Measurements from ENCODE around the gene TAOK3.
"Not testable (repeated sequence)": the region's sequence is repeated elsewhere in the genome, so short reads cannot be mapped to it uniquely, and the experiment has no call there.

TAOK3 gene

GRCh38 chr12:118337194-118337838 is 35.4 kb downstream of the TAOK3 start:
- DNase-seq (ENCODE audit: low spot score): no peak

DNA sequence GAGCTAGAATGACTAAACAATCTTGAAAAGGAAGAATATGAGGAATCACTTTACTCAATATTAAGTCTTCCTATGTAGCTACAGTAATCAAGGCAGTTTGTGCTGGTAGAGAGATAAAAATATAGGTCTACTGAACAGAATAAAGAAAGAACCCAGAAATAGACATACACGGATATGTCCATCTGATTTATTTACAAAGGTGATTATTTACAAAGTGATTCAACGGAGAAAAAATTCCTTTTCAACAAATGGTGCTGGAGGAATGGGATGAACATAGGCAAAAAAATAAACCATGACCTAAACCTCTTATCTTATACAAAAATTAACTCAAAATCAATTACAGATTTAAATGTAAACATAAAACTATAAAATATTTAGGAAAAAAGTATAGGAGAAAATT is 36.6 kb downstream of the TAOK3 start:
- DNase-seq (ENCODE audit: low spot score): no peak

GRCh38 chr12:118334939-118335567 is 37.7 kb downstream of the TAOK3 start:
- no peak for DNase-seq (ENCODE audit: low spot score)

DNA sequence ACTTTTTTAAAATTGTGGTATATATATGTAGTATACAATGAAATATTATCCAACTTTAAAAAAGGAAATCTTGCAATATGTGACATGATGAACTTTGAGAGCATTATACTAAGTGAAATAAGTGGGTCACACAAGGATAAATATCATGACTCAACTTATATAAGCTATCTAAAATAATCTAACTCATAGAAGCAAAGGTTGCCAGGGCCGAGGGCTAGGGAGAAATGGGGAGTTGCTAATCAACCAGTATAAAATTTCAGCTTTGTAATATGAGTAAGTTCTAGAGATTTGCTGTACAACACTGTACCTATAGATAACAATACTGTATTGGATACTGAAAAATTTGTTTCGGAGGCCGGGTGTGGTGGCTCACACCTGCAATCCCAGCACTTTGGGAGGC is 38.5 kb downstream of the TAOK3 start:
- no peak for DNase-seq (ENCODE audit: low spot score)

- DNase-seq (ENCODE audit: low spot score): no peak
These were observed 40.2 kb downstream of the TAOK3 start for GRCh38 chr12:118332511-118332910.

GRCh38 chr12:118330421-118331018 is 42.2 kb downstream of the TAOK3 start:
- no peak for DNase-seq (ENCODE audit: low spot score)

- no peak for DNase-seq (ENCODE audit: low spot score)
These were observed 44.0 kb downstream of the TAOK3 start for GRCh38 chr12:118328486-118329330.

GRCh38 chr12:118327391-118327790 is 45.3 kb downstream of the TAOK3 start:
- DNase-seq (ENCODE audit: low spot score): no peak

DNA sequence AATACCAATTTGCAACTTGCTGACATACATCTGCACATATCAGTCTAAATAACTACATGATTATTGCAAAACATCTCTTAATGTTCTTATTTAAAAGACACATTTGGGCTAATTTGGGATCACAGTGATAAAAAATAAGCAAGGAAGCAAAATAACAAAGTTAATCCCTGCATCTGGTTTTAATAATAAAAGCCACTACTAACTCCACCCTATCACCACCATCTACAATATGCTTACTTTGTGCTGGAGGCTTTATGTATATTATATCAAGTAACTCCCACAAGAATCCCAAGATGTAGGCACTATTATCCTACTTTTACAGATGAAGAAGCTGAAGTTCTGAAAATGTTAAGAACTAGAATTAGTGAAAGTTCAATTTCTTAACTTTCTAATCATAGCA is 45.7 kb downstream of the TAOK3 start:
- DNase-seq (ENCODE audit: low spot score): no peak

DNA sequence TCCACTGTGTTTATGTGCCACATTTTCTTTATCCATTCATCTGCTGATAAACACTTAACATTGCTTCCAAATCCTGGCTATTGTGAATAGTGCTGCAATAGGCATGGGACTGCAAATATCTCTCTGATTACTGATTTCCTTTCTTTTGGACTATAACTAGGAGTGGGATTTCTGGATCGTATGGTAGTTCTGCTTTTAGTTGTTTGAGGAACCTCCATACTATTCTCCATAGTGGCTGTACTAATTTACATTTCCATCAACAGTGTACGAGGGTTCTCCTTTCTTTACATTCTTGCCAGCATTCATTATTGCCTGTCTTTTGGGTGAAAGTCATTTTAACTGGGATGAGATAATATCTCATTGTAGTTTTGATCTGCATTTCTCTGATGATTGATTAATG is 47.6 kb downstream of the TAOK3 start:
- no peak for DNase-seq (ENCODE audit: low spot score)

DNA sequence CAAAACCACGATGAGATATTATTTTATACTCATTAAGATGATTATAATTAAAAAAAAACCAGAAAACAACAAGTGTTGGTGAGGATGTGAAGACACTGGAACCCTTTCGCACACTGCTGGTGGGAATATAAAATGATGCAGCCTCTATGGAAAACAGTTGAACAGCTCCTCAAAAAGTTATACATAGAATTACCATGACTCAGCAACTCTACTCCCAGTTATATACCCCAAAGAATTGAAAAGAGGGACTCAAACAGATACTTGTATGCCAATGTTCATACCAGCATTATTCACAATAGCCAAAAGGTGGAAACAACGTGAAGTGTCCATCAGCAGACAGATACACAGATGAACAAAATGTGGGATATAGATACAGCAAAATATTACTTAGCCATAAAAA is 53.1 kb downstream of the TAOK3 start:
- DNase-seq (ENCODE audit: low spot score): no peak

DNA sequence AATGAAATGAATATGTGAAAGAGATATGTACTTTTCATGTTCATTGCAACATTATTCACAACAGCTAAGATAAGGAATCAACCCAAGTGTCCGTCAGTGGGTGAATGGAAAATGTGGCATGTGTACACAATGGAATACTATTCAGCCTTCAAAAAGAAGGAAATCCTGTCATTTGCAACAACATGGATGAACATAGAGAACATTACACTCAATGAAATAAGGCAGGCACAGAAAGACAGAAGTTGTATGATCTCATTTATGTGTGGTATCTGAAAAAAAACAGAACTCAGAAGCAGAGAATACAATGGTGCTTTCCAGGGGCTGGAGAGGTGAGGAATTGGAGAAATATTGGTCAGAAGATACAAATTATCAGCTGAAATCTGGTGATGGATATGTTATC is 54.0 kb downstream of the TAOK3 start:
- DNase-seq (ENCODE audit: low spot score): no peak

DNA sequence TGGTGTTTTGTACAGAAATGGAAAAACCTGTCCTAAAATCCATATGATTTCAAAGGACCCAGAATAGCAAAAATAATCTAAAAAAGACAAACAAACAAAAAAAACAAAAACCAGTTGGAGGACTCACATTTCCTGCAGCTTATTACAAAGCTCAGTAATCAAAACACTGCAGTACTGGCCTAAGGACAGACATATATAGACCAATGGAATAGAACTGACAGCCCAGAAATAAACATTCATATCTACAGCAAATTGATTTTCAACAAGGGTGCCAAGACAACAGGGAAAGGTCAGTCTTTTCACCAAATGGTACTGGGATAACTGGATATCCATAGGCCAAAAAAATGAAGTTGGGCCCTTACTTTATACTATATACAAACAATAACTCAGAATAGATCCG is 55.0 kb downstream of the TAOK3 start:
- no peak for DNase-seq (ENCODE audit: low spot score)

DNA sequence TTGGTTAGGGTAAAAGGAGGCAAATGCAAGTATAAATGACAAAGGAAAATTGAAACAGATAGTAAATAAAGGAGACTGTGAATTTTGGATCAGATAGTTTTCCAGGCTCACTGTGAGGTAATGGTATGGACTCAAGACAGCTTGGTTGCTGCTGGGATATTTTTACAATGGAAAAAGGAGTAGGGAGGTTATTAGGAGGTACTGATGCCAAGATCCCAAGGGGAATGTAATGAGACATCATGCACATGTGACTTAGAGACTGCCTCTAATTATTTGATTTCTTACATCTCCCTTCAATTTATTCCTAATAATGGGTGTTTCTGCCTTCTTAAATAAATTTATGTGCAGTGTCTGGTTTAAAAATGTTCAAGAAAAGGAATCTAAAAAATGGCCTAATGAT is 56.9 kb downstream of the TAOK3 start:
- DNase-seq (ENCODE audit: low spot score): no peak

GRCh38 chr12:118312578-118312977 is 60.1 kb downstream of the TAOK3 start:
- no peak for DNase-seq (ENCODE audit: low spot score)

DNA sequence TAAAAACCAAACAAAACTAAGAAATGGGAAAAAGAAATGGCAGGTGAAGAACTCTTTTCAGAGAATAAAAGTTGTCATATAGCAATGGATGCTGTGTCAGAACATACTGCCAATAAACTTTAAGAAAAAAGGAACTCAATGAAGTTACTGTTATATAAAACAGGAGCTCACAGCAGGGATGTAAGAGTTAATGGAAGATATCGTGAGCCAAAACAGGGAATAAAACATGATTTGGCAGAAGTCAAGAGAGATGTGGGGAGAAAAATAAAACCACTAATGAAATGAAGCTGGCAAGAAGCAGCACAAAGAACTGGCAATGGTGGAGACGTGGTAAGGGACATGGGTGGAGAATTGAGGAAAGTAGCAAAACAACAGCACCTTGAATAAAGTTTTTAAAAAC is 61.0 kb downstream of the TAOK3 start:
- no peak for DNase-seq (ENCODE audit: low spot score)

GRCh38 chr12:118310320-118310719 is 62.4 kb downstream of the TAOK3 start:
- DNase-seq (ENCODE audit: low spot score): no peak

DNA sequence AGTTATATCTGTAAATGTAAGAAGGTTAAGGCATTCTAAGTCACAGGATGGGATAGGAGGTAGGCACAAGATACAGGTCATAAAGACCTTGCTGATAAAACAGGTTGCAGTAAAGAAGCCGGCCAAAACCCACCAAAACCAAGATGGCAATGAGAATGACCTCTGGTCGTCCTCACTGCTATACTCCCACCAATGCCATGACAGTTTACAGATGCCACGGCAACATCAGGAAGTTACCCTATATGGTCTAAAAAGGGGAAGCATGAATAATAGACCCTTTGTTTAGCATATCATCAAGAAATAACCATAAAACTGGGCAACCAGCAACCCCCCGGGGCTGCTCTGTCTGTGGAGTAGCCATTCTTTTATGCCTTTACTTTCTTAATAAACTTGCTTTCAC is 64.7 kb downstream of the TAOK3 start:
- not testable (repeated sequence) for DNase-seq (ENCODE audit: low spot score)

DNA sequence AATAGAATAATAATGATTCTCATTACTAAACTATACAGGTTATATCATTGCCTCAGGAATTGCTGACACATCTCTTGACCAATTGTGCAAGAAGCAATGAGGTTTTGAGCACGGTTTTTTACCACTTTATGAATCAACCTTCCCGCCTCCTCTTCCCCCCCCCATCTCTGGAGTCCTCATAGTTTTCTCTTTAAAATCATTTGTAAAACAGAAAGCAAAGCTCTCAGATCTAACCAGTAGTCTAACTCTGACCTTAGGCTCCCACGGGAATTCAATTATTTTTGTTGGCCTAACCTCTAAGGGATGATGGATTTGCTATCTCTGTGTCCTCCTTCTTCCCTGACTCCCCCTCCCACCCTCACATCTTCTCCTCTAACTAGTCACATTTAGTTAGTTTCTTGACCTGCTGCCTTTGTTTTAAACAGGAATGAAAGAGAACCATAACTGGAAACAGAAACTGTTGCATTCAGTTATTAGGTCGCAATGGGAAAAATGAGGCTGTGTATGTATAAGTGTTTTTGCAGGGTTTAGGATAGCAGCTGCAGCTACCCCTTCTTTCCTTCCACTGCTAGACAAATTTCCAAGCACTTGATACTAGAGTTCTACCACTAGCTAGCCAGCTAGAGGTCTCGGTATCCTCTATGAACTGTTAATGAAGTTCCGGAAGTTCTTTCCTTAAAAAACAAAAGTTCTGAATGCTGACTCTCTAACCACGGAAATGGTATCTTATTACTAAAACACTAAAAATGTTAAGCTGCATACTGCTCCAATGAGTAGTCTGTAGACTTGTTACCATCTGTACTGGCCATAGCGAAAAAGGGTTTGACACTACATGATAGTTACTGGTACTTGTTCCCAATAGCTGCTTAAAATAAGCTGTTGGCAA is 65.4 kb downstream of the TAOK3 start:
- no peak for DNase-seq (ENCODE audit: low spot score)

DNA sequence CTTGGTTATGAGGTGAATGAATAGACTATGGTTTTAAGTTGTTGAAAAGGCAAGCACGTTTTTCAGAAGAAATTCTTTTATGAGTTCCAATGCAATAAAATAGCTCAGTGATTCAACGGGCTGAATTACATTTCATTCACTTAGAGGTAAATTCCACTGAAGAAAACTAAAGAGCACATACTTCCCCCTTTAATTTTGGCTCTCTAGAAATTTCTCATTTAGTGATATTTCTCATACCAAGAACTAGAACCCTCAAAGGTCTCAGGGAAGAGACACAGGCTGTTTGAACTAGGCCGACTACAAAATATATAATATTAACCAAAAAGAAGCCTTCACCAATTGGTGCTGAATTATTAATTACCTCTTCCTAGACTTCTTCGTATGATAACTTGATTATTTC is 68.6 kb downstream of the TAOK3 start:
- DNase-seq (ENCODE audit: low spot score): no peak

DNA sequence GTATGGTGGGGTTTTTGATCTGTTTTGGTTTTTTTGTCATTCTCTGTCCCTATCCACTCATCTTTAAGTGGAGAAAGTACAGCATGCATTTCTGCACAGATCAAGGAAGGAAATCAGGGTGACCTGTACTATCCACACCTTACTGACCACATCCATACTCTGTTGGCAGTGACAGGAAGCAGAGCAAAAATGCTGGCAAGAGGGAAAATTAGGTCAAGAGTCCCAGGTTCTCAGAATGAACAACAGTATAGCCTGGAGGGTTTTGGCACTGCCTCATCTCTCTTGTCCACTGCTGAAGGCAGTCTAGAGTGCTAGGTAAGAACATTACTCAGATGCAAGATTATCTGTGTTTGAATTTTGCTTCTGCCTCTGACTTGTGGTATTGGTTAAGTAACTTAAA is 70.7 kb downstream of the TAOK3 start:
- DNase-seq (ENCODE audit: low spot score): no peak

All from HuH-7 (cell line).